BLaER1 (cell line): ENCODE measurements around the gene IGIP.

Experiments
- H3K27ac ChIP-seq: shearing (Covaris generic); formaldehyde crosslinking; 2 replicates; pipeline ENCODE4 v1.8.1; 2022
- H3K27me3 ChIP-seq: shearing (Covaris generic); formaldehyde crosslinking; 2 replicates; pipeline ENCODE4 v1.8.1; 2022
- H3K36me3 ChIP-seq: shearing (Covaris generic); formaldehyde crosslinking; 2 replicates; pipeline ENCODE4 v1.8.1; 2022
- H3K4me1 ChIP-seq: shearing (Covaris generic); formaldehyde crosslinking; 2 replicates; pipeline ENCODE4 v1.8.1; 2022
- H3K4me2 ChIP-seq: shearing (Covaris generic); formaldehyde crosslinking; 2 replicates; pipeline ENCODE4 v1.8.1; 2022
- H3K4me3 ChIP-seq: shearing (Covaris generic); formaldehyde crosslinking; 2 replicates; pipeline ENCODE4 v1.8.1; 2022
- H3K9ac ChIP-seq: shearing (Covaris generic); formaldehyde crosslinking; 2 replicates; pipeline ENCODE4 v1.8.1; 2022
- H3K9me3 ChIP-seq: shearing (Covaris generic); formaldehyde crosslinking; 2 replicates; pipeline ENCODE4 v1.8.1; 2022
- H4K20me1 ChIP-seq: shearing (Covaris generic); formaldehyde crosslinking; 2 replicates; pipeline ENCODE4 v1.8.1; 2022
- Cebpa-rat ChIP-seq: shearing (Covaris generic); IDR thresholded peaks from 2 replicates; pipeline ENCODE4 v1.8.1; 2022

Gene IGIP

DNA sequence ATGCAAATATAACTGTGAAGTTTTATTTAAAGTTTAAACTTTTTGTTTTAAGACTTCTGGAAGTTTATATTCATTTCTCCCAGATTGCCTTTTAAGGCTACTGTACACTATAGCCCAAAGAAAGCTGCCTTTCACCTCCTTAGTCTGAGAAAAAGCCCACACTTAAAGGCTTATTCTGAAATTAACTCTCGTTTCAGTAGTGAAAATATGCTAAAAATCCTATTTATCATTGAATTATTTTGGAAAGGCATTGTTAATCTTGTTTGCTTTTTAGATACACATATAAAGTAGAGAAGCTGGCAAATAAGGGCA is 15.1 kb upstream of the IGIP start:
- H3K4me1 ChIP-seq = peaks cover 36% of the 10 kb centered on the region
- no peak overlapping the region for H3K4me3 ChIP-seq
- TF ChIP-seq Cebpa-rat = no peak
- no peak overlapping the region for H3K4me2 ChIP-seq
- H3K9me3 ChIP-seq = no peaks in the 10 kb centered on the region
- H3K9ac ChIP-seq = no peak overlapping the region
- no peak overlapping the region for H3K27ac ChIP-seq
- peaks cover 57% of the 10 kb centered on the region for H3K27me3 ChIP-seq
- H4K20me1 ChIP-seq = peaks cover 66% of the 10 kb centered on the region
- no peaks in the 10 kb centered on the region for H3K36me3 ChIP-seq

DNA sequence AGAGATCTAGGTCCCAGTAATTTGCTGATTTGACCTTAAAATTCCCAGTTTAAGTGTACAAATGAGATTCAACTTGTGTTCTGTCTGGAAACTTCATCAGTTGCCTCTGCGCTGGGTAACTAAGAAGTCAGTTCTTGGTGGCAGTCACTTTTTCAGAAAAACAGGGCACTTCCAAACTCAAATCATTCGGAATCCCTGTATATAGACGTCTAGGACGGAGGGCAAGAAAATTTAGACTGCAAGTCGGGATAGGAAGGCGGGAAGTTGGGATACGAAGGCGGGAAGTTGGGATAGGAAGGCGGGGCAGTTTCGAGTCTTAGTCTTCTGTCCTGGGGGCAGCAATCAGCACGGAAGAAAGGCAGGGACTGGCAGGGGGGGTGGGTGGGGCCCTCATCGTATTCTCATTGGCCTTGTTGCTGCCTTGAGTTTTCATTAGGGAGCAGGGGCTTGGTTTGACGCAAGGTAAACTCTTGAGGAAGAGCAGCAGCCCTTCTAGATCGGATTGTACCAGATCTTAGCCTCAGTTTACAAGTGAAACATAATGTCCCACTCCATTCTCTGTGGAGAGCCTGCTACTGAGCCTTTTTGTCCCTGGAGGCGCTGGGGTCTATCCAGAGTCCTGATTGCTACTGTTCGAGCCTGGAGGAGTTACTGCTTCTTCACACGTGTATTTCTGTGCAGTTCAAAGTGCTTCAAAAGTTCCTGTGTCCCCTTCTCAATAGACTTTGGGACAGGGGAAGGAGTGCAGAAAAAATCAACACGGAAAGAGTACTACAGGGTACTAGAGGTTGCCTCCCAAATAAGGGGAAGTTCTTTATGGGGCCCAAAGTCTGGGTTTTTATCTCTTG is 14.5 kb upstream of the IGIP start:
- no peaks in the 10 kb centered on the region for H3K9me3 ChIP-seq
- H3K27ac ChIP-seq = no peak overlapping the region
- H3K4me1 ChIP-seq = peaks cover 42% of the 10 kb centered on the region
- H3K4me2 ChIP-seq = no peak overlapping the region
- no peaks in the 10 kb centered on the region for H3K36me3 ChIP-seq
- no peak overlapping the region for H3K4me3 ChIP-seq
- H3K27me3 ChIP-seq = peaks cover 57% of the 10 kb centered on the region
- TF ChIP-seq Cebpa-rat = no peak
- peaks cover 72% of the 10 kb centered on the region for H4K20me1 ChIP-seq
- no peak overlapping the region for H3K9ac ChIP-seq

DNA sequence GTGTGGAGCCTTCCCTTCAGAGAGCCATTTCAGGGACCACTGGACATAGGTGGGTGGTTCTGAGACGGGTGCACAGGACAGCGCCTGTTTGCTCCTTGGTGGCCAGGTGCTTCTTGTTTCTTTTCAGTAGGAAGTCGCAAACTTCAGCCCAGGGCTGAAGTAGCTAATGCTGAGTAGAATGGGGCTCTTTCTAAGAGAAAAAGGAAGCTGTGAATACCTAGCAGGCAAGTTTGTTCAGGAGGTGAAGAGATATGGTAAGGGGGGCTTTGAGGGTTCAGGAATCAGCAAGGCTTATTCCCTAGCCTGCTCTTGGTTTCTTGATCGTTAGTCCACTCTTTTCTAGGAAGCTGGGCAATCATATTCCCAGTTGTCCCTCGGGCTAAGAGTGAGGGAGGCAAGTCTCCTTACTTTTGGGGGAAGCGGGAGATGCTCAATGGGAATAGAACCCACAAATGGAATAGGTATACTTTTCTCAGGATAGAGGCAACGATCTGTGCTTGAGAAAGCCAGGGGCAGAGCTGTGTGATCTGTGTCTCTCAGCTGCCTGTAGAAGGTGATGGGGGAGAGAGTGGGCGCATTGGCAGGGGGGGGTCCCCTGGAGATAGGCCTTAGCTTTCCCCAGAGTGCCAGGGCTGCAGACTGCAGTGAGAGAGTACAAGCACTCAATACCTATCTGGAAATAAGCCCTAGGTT is 13.7 kb upstream of the IGIP start:
- TF ChIP-seq Cebpa-rat = no peak
- no peak overlapping the region for H3K4me2 ChIP-seq
- H3K36me3 ChIP-seq = no peaks in the 10 kb centered on the region
- H3K9me3 ChIP-seq = no peaks in the 10 kb centered on the region
- H3K4me3 ChIP-seq = no peak overlapping the region
- peaks cover 80% of the 10 kb centered on the region for H4K20me1 ChIP-seq
- H3K9ac ChIP-seq = no peak overlapping the region
- no peak overlapping the region for H3K27ac ChIP-seq
- peaks cover 45% of the 10 kb centered on the region for H3K4me1 ChIP-seq
- H3K27me3 ChIP-seq = peaks cover 57% of the 10 kb centered on the region

DNA sequence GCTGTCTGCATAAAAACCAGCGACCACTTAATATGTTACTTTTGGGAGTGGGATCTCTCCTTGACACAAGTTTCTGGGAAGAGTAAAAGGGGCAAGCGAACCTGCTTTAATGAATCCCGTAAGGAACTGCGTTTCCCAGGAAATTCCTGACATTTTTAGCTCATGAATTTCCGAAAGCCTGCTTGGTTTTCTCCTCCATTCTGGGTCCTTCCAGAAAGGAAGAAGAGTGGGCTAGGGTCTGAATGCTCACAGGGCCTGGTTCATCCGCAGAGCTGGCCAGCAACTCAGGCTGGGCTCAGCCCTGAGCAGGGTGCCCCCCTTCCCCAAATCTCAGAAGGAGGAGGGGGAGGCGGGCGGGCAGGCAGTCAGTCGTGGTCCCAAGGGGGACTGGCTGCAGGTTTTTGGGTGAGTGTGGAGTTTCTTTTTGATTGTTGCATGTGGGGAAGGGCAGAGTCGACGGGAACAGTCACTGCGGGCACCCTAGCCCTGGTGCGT is 13.0 kb upstream of the IGIP start:
- Histone ChIP-seq H3K27ac (no peak overlapping the region), H3K9ac (no peak overlapping the region; the same call in 1 of the 2 replicates)

DNA sequence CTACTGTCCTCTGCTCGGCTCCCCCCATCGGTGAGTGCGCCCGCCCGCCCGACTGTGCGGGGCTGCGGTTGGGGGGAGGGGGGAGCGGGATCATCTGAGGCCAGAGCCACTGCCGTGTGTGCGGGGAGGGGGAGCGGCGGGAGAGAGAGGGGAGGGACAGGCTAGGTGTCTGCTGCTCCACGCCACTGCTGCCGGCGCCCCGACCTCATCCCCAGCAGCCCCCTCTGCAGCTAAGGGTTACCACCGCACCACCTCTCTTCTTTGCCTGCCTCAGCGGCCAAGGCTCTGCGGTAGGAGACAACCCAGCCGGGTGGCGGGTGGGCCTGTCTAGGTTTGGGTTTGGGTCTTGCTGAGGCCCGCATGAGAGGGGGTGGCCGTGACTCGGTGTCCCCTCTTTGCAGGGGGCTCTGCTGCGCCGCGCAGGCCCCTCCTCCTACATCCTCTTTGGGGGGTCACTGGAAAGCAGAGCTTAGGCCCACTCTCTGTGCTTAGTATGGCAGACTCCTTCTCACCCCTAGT is 12.5 kb upstream of the IGIP start:
- Histone ChIP-seq H3K4me3 (peak overlapping the region; percentile 92), H3K27ac (peak overlapping the region; percentile 49; the same call in 1 of the 2 replicates), H3K4me1 (peaks cover 40% of the 10 kb centered on the region), H3K9ac (peak overlapping the region; percentile 92), H3K27me3 (peaks cover 54% of the 10 kb centered on the region), H3K36me3 (no peaks in the 10 kb centered on the region), H3K4me2 (peak overlapping the region; percentile 100), H4K20me1 (peaks cover 90% of the 10 kb centered on the region), H3K9me3 (no peaks in the 10 kb centered on the region)
- TF ChIP-seq Cebpa-rat = no peak

More for the DNA sequence above, 13.0 kb upstream of the IGIP start:
- H3K27me3 ChIP-seq = peaks cover 57% of the 10 kb centered on the region
- H3K36me3 ChIP-seq = no peaks in the 10 kb centered on the region
- H3K9me3 ChIP-seq = no peaks in the 10 kb centered on the region
- TF ChIP-seq Cebpa-rat = no peak
- H3K4me3 ChIP-seq = peak overlapping the region; percentile 92
- H3K4me1 ChIP-seq = peaks cover 42% of the 10 kb centered on the region
- peak overlapping the region; percentile 100 for H3K4me2 ChIP-seq
- H4K20me1 ChIP-seq = peaks cover 87% of the 10 kb centered on the region

DNA sequence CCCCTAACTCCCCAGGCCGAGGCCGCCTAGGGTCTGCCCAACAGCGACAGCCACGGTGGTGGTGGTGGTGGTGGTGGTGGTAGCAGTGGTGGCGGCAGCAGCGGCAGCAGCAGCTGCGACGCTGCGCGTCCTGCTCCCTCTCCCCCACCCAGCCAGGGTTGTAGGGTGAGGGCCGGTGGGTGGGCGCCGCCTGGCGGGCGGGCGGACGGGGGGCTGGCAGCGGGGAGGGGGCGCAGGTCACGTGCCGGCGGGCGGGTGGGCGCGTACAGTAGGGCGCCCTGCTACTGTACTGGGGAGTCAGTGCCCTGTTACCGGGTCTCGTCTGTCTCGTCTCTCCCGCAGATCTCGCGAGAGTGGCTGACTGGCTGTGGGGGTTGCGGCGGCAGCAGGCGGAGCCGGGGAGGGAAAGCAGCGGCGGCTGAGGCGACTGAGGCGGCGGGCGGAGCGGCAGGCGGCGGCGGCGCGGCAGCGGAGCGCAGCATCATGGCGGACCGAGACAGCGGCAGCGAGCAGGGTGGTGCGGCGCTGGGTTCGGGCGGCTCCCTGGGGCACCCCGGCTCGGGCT is 12.0 kb upstream of the IGIP start, which contains the start of gene PURA:
Gene PURA, plus strand, starts transcription at position 411 of the 565 bp plus-strand sequence. Its CDS starts 73 bp downstream, at position 484.
- Histone ChIP-seq H3K36me3 (no peaks in the 10 kb centered on the region), H3K4me1 (peaks cover 34% of the 10 kb centered on the region), H4K20me1 (peaks cover 90% of the 10 kb centered on the region), H3K4me3 (peak within 1 kb of the TSS; percentile 92), H3K9me3 (no peaks in the 10 kb centered on the region), H3K4me2 (peak within 1 kb of the TSS; percentile 100), H3K9ac (peak within 1 kb of the TSS; percentile 92), H3K27ac (peak within 1 kb of the TSS; percentile 79), H3K27me3 (peaks cover 48% of the 10 kb centered on the region)
- no peak for TF ChIP-seq Cebpa-rat

DNA sequence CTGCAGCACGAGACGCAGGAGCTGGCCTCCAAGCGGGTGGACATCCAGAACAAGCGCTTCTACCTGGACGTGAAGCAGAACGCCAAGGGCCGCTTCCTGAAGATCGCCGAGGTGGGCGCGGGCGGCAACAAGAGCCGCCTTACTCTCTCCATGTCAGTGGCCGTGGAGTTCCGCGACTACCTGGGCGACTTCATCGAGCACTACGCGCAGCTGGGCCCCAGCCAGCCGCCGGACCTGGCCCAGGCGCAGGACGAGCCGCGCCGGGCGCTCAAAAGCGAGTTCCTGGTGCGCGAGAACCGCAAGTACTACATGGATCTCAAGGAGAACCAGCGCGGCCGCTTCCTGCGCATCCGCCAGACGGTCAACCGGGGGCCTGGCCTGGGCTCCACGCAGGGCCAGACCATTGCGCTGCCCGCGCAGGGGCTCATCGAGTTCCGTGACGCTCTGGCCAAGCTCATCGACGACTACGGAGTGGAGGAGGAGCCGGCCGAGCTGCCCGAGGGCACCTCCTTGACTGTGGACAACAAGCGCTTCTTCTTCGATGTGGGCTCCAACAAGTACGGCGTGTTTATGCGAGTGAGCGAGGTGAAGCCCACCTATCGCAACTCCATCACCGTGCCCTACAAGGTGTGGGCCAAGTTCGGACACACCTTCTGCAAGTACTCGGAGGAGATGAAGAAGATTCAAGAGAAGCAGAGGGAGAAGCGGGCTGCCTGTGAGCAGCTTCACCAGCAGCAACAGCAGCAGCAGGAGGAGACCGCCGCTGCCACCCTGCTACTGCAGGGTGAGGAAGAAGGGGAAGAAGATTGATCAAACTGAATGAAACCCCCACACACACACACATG is 11.2 kb upstream of the IGIP start:
- Histone ChIP-seq H4K20me1 (peaks cover 85% of the 10 kb centered on the region), H3K9me3 (no peaks in the 10 kb centered on the region), H3K36me3 (no peaks in the 10 kb centered on the region), H3K4me1 (peaks cover 32% of the 10 kb centered on the region), H3K27me3 (peaks cover 40% of the 10 kb centered on the region), H3K4me3 (peak overlapping the region; percentile 92), H3K27ac (peak overlapping the region; percentile 79), H3K4me2 (peak overlapping the region; percentile 97), H3K9ac (peak overlapping the region; percentile 92)
- no peak for TF ChIP-seq Cebpa-rat

DNA sequence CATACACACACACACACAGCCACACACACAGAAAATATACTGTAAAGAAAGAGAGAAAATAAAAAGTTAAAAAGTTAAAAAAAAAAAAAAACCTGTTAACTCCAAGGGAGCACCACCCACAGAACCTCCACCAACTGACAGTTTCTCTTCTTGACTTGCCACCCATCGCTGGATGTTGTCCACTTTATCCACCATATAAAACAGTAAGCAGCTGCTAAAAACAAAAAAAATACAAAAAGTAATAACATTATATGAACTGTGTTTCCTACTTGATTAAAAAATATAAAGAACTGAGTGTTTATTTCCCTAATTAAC is 10.6 kb upstream of the IGIP start:
- H3K4me1 ChIP-seq = peaks cover 32% of the 10 kb centered on the region
- peaks cover 35% of the 10 kb centered on the region for H3K27me3 ChIP-seq
- peak overlapping the region; percentile 92; the same call in 1 of the 2 replicates for H3K9ac ChIP-seq

DNA sequence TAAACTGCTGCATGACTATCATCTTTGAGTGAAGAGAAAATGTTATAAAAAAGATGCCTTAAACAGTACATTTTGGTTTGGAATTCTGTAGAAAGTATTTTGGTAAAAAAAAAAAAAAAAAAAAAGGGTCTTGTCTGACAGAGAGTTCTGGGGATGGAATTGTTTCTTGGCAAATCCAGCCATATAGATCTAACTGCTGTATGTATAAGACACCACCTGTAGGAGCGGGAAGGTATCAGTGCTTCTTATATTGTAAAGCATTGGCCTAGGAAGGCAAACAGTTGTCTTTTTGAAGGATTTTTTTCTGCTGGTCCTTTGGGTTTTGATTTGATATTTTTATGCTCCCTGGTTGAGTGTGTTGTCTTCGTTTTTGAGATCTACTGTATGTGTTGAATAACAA is 9.0 kb upstream of the IGIP start:
- Histone ChIP-seq H3K4me1 (peaks cover 32% of the 10 kb centered on the region), H3K27ac (no peak overlapping the region), H3K27me3 (peaks cover 19% of the 10 kb centered on the region), H3K9me3 (no peaks in the 10 kb centered on the region), H3K36me3 (no peaks in the 10 kb centered on the region), H4K20me1 (peaks cover 63% of the 10 kb centered on the region), H3K9ac (no peak overlapping the region), H3K4me3 (no peak overlapping the region), H3K4me2 (peak overlapping the region; percentile 97)
- no peak for TF ChIP-seq Cebpa-rat

More for the DNA sequence above, 10.6 kb upstream of the IGIP start:
- TF ChIP-seq Cebpa-rat = no peak
- H4K20me1 ChIP-seq = peaks cover 79% of the 10 kb centered on the region
- H3K9me3 ChIP-seq = no peaks in the 10 kb centered on the region
- no peaks in the 10 kb centered on the region for H3K36me3 ChIP-seq
- peak overlapping the region; percentile 97 for H3K4me2 ChIP-seq
- H3K4me3 ChIP-seq = peak overlapping the region; percentile 92
- no peak overlapping the region for H3K27ac ChIP-seq
